Measurements from ENCODE around the gene M1AP. TPM values are rescaled to one million over a fixed set of nuclear protein-coding genes. Genes with fewer than 3 reads are reported as not detected.
"Not testable (repeated sequence)": the region's sequence is repeated elsewhere in the genome, so short reads cannot be mapped to it uniquely, and the experiment has no call there.

Gene M1AP
- total and polyA plus RNA-seq, 2 donors, result 0.15 to 0.21 TPM

DNA sequence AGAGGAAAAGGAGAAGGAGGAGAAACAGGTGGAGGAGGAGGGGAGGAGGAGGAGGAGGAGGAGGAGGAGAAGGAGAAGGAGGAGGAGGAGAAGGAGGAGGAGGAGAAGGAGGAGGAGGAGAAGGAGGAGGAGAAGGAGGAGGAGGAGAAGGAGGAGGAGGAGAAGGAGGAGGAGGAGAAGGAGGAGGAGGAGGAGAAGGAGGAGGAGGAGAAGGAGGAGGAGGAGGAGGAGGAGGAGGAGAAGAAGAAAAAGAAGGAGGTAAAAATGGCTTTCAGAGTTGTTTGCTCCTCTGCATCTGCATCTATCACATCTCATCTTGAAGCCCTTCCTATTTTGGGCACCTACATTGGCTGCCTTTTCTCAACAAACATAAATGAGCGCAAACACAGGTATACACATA lies 87.1 kb downstream of the M1AP start:
- not testable (repeated sequence) for H3K27ac ChIP-seq (ENCODE audit: low read depth); H3K4me3 ChIP-seq (ENCODE audit: low read depth, low read length); H3K4me1 ChIP-seq (ENCODE audit: insufficient read depth); DNase-seq (ENCODE audit: extremely low spot score); H3K36me3 ChIP-seq (ENCODE audit: insufficient read depth)
- WGBS, result 97% methylated on average over 1 of the region's 1 CpG

GRCh38 chr2:74560591-74560990 lies 87.5 kb downstream of the M1AP start:
- Histone ChIP-seq H3K36me3 (ENCODE audit: insufficient read depth) (no peaks in the 10 kb centered on the region), H3K27ac (ENCODE audit: low read depth) (no peak overlapping the region), H3K4me1 (ENCODE audit: insufficient read depth) (no peaks in the 10 kb centered on the region), H3K4me3 (ENCODE audit: low read depth, low read length) (no peak overlapping the region)
- WGBS, result 49% methylated on average over 6 of the region's 6 CpGs
- DNase-seq (ENCODE audit: extremely low spot score), result no peak

DNA sequence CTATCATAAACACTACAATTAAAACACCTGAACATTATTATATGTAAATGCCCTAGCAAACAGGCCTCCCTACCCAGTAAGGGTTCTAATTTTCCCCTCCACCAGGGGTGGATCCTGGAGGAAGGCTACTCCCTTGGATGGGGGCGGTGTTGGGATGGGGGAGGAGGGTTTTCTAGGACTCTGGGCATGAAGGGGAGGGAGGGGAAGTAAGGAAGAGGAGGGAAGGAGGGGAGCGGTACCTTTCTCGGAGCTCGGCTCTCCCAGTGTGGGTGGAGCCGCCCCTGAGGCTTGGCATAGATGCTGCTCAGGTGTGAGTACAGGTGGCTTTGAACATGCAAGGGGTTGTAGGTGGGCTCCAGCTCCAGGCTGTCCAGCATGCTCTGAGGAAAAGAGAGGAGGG lies 88.2 kb downstream of the M1AP start:
- DNase-seq (ENCODE audit: extremely low spot score), result no peak
- 27% methylated on average over 5 of the region's 5 CpGs for WGBS
- Histone ChIP-seq H3K36me3 (ENCODE audit: insufficient read depth) (no peaks in the 10 kb centered on the region), H3K4me1 (ENCODE audit: insufficient read depth) (no peaks in the 10 kb centered on the region), H3K27ac (ENCODE audit: low read depth) (no peak overlapping the region), H3K4me3 (ENCODE audit: low read depth, low read length) (no peak overlapping the region)

DNA sequence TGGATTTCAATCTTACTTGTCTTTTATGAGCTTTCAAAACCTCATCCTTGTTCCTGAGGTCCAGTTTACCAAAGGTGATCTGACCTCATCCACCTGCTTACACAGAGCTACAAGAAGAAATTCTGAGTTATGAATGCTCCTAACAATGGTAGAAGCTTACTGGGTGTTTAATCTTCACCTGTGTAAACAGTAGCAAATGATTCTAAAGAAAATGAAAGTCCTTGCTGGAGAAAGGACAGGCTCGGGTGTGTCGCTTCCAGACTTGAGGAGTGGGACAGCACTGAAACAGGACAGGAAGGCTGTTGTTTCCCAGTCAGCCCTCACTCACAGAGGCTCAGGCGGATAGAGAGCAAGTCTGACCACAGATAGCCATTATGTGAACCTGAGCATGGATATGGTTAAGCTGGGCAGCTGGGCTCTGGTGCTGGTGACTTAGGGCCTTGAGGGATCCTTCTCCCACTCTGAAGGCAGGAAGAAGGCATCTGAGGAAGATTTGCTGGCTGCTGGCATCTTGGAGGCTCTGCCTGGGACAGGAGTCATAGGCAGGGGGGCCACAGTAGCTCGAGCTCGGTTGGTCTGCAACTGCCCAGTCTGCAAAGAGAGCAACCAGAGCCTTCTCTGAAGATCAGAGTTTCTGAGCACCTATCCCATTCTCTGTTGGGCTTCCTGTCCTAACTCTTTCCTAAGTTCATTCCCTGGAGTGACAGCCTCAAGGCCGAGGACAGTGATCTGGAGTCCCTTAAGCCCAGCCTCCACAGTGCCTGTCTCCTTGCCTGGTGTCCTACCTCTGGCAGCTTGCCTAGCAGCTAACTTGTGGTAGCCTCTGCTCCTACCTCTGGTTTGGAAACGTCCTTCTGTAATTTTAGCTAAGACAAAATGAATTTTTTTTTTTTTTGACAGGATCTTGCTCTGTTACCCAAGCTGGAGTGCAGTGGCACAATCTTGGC lies 89.6 kb downstream of the M1AP start:
- DNase-seq (ENCODE audit: extremely low spot score), result no peak
- Histone ChIP-seq H3K4me3 (ENCODE audit: low read depth, low read length) (no peak overlapping the region), H3K27ac (ENCODE audit: low read depth) (no peak overlapping the region), H3K4me1 (ENCODE audit: insufficient read depth) (no peaks in the 10 kb centered on the region), H3K36me3 (ENCODE audit: insufficient read depth) (no peaks in the 10 kb centered on the region)
- 67% methylated on average over 7 of the region's 7 CpGs for WGBS

DNA sequence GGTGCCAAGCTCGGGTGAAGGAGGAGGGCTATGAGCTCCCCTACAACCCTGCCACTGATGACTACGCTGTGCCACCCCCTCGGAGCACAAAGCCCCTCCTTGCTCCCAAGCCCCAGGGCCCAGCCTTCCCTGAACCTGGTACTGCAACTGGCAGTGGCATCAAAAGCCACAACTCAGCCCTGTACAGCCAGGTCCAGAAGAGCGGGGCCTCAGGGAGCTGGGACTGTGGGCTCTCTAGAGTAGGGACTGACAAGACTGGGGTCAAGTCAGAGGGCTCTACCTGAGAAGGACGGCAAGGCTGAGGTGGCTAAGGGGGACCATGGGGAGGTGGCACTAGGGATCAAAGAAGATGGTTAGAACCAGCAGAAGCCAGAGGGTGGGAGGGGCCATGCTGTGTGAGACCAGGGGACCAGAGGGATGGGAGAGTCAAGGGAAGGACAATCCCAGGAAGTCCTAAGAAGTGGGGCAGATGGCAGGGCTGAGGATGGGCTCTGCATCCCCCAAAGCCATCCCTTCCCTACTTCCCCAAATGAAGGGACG lies 91.2 kb downstream of the M1AP start:
- H3K36me3 ChIP-seq (ENCODE audit: insufficient read depth), result no peaks in the 10 kb centered on the region
- H3K27ac ChIP-seq (ENCODE audit: low read depth), result no peak overlapping the region
- WGBS, result 90% methylated on average over 6 of the region's 6 CpGs
- H3K4me3 ChIP-seq (ENCODE audit: low read depth, low read length), result no peak overlapping the region
- no peak for DNase-seq (ENCODE audit: extremely low spot score)
- no peaks in the 10 kb centered on the region for H3K4me1 ChIP-seq (ENCODE audit: insufficient read depth)

DNA sequence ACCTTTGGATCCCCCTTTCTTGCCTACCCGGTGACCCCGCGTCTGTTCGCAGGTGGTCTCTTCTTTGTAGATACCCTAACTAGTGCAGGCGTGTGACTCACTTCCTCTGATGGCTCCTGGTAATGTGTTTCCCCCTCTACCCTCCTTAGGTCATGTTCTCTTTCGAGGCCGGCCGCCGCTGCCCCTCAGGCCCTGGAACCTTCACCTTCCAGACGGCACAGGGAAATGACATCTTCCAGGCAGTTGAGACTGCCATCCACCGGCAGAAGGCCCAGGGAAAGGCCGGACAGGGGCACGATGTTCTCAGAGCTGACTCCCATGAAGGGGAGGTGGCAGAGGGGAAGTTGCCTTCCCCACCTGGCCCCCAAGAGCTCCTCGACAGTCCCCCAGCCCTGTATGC lies 92.0 kb downstream of the M1AP start:
- no peak for DNase-seq (ENCODE audit: extremely low spot score)
- Histone ChIP-seq H3K27ac (ENCODE audit: low read depth) (no peak overlapping the region), H3K36me3 (ENCODE audit: insufficient read depth) (no peaks in the 10 kb centered on the region), H3K4me3 (ENCODE audit: low read depth, low read length) (no peak overlapping the region), H3K4me1 (ENCODE audit: insufficient read depth) (no peaks in the 10 kb centered on the region)
- 78% methylated on average over 14 of the region's 14 CpGs for WGBS

DNA sequence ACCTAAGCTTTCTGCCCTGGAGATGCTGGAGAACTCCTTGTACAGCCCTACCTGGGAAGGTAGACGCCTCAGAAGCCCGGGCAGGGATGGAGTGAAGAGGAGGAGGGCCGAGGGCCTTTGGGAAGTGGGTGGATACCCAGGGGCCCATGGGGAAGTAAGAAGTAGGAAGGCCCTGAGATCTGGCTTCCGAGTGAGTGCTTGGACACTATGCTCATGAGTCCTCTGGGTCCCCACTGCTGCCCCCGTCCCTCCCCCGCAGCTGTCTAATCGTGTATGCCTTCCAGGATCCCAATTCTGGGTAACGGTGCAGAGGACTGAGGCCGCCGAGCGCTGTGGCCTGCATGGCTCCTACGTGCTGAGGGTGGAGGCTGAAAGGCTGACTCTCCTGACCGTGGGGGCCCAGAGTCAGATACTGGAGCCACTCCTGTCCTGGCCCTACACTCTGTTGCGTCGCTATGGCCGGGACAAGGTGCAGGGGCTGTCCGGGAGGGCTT lies 92.5 kb downstream of the M1AP start:
- H3K4me3 ChIP-seq (ENCODE audit: low read depth, low read length), result peak overlapping the region; percentile 64
- H3K27ac ChIP-seq (ENCODE audit: low read depth), result no peak overlapping the region
- WGBS, result 73% methylated on average over 17 of the region's 17 CpGs
- H3K36me3 ChIP-seq (ENCODE audit: insufficient read depth), result no peaks in the 10 kb centered on the region
- no peak for DNase-seq (ENCODE audit: extremely low spot score)
- no peaks in the 10 kb centered on the region for H3K4me1 ChIP-seq (ENCODE audit: insufficient read depth)

- H3K27ac ChIP-seq (ENCODE audit: low read depth), result no peak overlapping the region
- H3K4me1 ChIP-seq (ENCODE audit: insufficient read depth), result no peaks in the 10 kb centered on the region
- peak overlapping the region; percentile 64 for H3K4me3 ChIP-seq (ENCODE audit: low read depth, low read length)
- no peaks in the 10 kb centered on the region for H3K36me3 ChIP-seq (ENCODE audit: insufficient read depth)
- DNase-seq (ENCODE audit: extremely low spot score), result no peak
- WGBS, result 5% methylated on average over 58 of the region's 58 CpGs
Observed at GRCh38 chr2:74554820-74555531, 93.2 kb downstream of the M1AP start.

DNA sequence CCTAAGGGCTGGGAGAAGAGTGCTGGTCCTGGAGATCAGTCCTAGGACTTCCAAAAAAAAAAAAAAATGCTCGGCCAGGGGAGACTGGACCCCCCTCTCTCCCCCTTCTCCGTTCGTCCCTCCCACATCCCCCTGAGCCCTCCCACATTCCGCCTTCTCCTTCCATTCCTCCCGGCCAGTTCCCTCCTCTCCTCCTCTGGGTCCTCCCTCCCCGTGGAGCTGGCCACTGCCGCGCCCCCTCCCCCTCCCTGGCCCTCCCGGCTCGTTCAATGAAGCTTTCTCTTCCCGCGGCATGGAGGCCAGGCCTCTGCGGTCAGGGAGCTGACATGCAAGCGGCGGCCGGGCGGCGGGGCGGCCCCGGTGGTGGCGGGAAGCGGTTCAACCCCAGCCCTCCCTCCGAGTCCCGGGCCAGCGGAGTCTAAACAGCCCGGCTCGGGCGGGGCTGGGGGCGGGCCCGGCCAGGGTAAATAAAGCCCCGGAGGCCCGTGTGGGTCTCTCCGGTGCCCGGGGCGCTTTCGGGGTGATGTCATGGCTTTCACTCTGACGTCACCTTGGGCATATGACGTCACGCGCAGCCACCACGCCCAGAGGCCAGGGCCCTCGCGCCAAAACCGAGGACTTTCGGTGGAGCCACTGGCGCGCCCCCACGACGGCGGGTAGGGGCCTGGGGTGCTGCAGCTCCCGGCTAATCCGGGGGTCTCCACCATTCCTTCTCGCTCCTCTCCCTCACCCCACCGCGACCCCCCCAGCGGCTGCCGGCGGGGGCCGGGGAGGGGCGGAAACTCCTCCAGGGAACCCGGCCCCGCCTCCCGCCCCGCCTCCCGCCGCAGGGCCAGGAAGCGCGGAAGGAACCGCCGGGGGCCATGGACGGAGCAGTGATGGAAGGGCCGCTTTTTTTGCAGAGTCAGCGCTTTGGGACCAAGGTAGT lies 94.0 kb downstream of the M1AP start, which contains the start of the genes DOK1 and LOXL3:
DOK1 (plus strand) TSS at position 829 of the 928 bp plus-strand sequence; CDS start at position 864, 35 bp downstream.
LOXL3 (minus strand) TSS at position 51 of the 928 bp plus-strand sequence. CDS start 1,308 bp downstream, outside the sequence.
- no peaks in the 10 kb centered on the region for H3K4me1 ChIP-seq (ENCODE audit: insufficient read depth)
- peak; percentile 81 for DNase-seq (ENCODE audit: extremely low spot score)
- H3K27ac ChIP-seq (ENCODE audit: low read depth), result peak within 1 kb of the TSS; percentile 76
- H3K4me3 ChIP-seq (ENCODE audit: low read depth, low read length), result peak within 1 kb of the TSS; percentile 64
- WGBS, result under 1% methylated on average over 73 of the region's 73 CpGs
- H3K36me3 ChIP-seq (ENCODE audit: insufficient read depth), result no peaks in the 10 kb centered on the region

- 30% methylated on average over 27 of the region's 27 CpGs for WGBS
- Histone ChIP-seq H3K27ac (ENCODE audit: low read depth) (no peak overlapping the region), H3K4me1 (ENCODE audit: insufficient read depth) (no peaks in the 10 kb centered on the region), H3K4me3 (ENCODE audit: low read depth, low read length) (peak overlapping the region; percentile 64), H3K36me3 (ENCODE audit: insufficient read depth) (no peaks in the 10 kb centered on the region)
- DNase-seq (ENCODE audit: extremely low spot score), result no peak
Observed at GRCh38 chr2:74552914-74553811, 95.0 kb downstream of the M1AP start.

- WGBS, result 77% methylated on average over 21 of the region's 21 CpGs
Observed at GRCh38 chr2:74551942-74552913, 95.9 kb downstream of the M1AP start.

More at GRCh38 chr2:74551942-74552913, 95.9 kb downstream of the M1AP start:
- Histone ChIP-seq H3K4me1 (ENCODE audit: insufficient read depth) (no peaks in the 10 kb centered on the region), H3K27ac (ENCODE audit: low read depth) (no peak overlapping the region), H3K36me3 (ENCODE audit: insufficient read depth) (no peaks in the 10 kb centered on the region), H3K4me3 (ENCODE audit: low read depth, low read length) (no peak overlapping the region)
- no peak for DNase-seq (ENCODE audit: extremely low spot score)

Measured in urinary bladder (tissue), 4 donors.